Right cardiac atrium (tissue), 5 donors: ENCODE measurements around the gene LBX2. TPM values are rescaled to one million over a fixed set of nuclear protein-coding genes. Genes with fewer than 3 reads are reported as not detected.
A peak's percentile ranks its signal among the peaks of the same experiment; 100 is the strongest.

Source experiments
- ATAC-seq, 2 donors: fragments of 200-7000 bp; cut with Tn5 transposase; one replicate each; pipeline versions ENCODE4 v1.8.0 to v1.9.1; 2020; ENCODE audit warnings: moderate library complexity in 2 of 2, mild to moderate bottlenecking in 1 of 2
- DNase-seq, 3 donors: peaks; one replicate each; pipeline ENCODE4 v3.0.0-alpha.2; 2020
- H3K27ac ChIP-seq: one replicate; pipeline ENCODE4 v1.5.1; 2013; ENCODE audit warnings: mild to moderate bottlenecking, low read length, control low read depth, moderate library complexity
- H3K27me3 ChIP-seq: one replicate; pipeline ENCODE4 v1.6.1; 2013; ENCODE audit not compliant: control insufficient read depth, insufficient read depth
- H3K4me1 ChIP-seq: one replicate; pipeline ENCODE4 v1.6.1; 2013; ENCODE audit warnings: low read length; ENCODE audit not compliant: control insufficient read depth, insufficient read depth
- H3K4me3 ChIP-seq: one replicate; pipeline ENCODE4 v1.5.1; 2013; ENCODE audit warnings: low read length, control low read depth
- H3K9me3 ChIP-seq: one replicate; pipeline ENCODE4 v1.6.1; 2013; ENCODE audit warnings: low read length; ENCODE audit not compliant: control insufficient read depth
- WGBS: extraction: QIAGEN DNeasy Blood & Tissue Kit; methylation state at CpG from one replicate; pipeline ENCODE4 v1.1.7; 2013; 5-methylcytosine and 5-hydroxymethylcytosine counted together
- intact Hi-C, 4 donors: fragments of 100-400 bp; cut with DNase I; formaldehyde crosslinking; loops; one replicate each; pipeline versions ENCODE4 v1.11.0 to v1.14.0; 2022 to 2023
- polyA plus RNA-seq: library from polyadenylated mRNA; stranded (reverse); fragments of 200-250 nt; gene quantifications from one replicate; pipeline ENCODE4 v1.2.3, GENCODE V29; 2013
- total RNA-seq, 4 donors: library from RNA; stranded (reverse); fragmentation: NEBNext Ultra II Directional; extraction: Animal tissue kit (Norgen Biotek cat#: 25700); gene quantifications; one replicate each; pipeline ENCODE4 v1.2.1, GENCODE V29; 2021
- donor health status: healthy with polysubstance abuse.
- donor health status: DM: no; HTN: yes; CAD: no.
- donor health status: DM: no; HTN: no; CAD: no.
- donor health status: DM: no; HTN: yes; CAD: no; lungs with severe emphysema.
- donor health status: DM: yes; HTN: yes; CAD: no.

Gene LBX2
- total and polyA plus RNA-seq, 5 donors: 0.51 to 1.2 (median 0.78) TPM

GRCh38 chr2:74525717-74526648, 26.6 kb upstream of the LBX2 start, which contains the start of gene DQX1:
Gene DQX1 (minus strand): TSS chr2:74526231. CDS start chr2:74525729, 502 bp downstream.
- Histone ChIP-seq H3K4me3 (no peak within 1 kb of the TSS), H3K9me3 (no peaks in the 10 kb centered on the region), H3K4me1 (no peaks in the 10 kb centered on the region), H3K27me3 (no peaks in the 10 kb centered on the region), H3K27ac (no peak within 1 kb of the TSS)
- DNase-seq (no peak), ATAC-seq (no peak)
- intact Hi-C loops: no loop called here
- WGBS: 89% methylated on average over 11 of the region's 11 CpGs

GRCh38 chr2:74524955-74525716, 25.7 kb upstream of the LBX2 start:
- no peak for ATAC-seq
- Histone ChIP-seq H3K27ac (no peak overlapping the region), H3K4me3 (no peak overlapping the region), H3K4me1 (no peaks in the 10 kb centered on the region), H3K27me3 (no peaks in the 10 kb centered on the region), H3K9me3 (no peaks in the 10 kb centered on the region)
- DNase-seq: no peak
- intact Hi-C loops: no loop called here
- 88% methylated on average over 10 of the region's 10 CpGs for WGBS

GRCh38 chr2:74524005-74524404, 24.6 kb upstream of the LBX2 start:
- ATAC-seq: no peak

GRCh38 chr2:74522516-74522915, 23.1 kb upstream of the LBX2 start:
- no peak overlapping the region for H3K27ac ChIP-seq
- ATAC-seq: no peak
- no peaks in the 10 kb centered on the region for H3K27me3 ChIP-seq
- H3K4me3 ChIP-seq: no peak overlapping the region
- H3K4me1 ChIP-seq: no peaks in the 10 kb centered on the region
- intact Hi-C loops: no loop called here
- DNase-seq: no peak
- 72% methylated on average over 3 of the region's 3 CpGs for WGBS
- no peaks in the 10 kb centered on the region for H3K9me3 ChIP-seq

More at GRCh38 chr2:74524005-74524404, 24.6 kb upstream of the LBX2 start:
- WGBS: 86% methylated on average over 9 of the region's 9 CpGs
- intact Hi-C loops: no loop called here
- H3K9me3 ChIP-seq: no peaks in the 10 kb centered on the region
- no peak overlapping the region for H3K27ac ChIP-seq
- no peak for DNase-seq
- no peaks in the 10 kb centered on the region for H3K27me3 ChIP-seq
- H3K4me3 ChIP-seq: no peak overlapping the region
- H3K4me1 ChIP-seq: no peaks in the 10 kb centered on the region

- ATAC-seq (no peak), DNase-seq (no peak)
- no peak overlapping the region for H3K27ac ChIP-seq
- H3K4me1 ChIP-seq: peaks cover 2% of the 10 kb centered on the region
- H3K4me3 ChIP-seq: no peak overlapping the region
- WGBS: 65% methylated on average over 13 of the region's 13 CpGs
- intact Hi-C loops: no loop called here
- no peaks in the 10 kb centered on the region for H3K27me3 ChIP-seq
- no peaks in the 10 kb centered on the region for H3K9me3 ChIP-seq
Observed at GRCh38 chr2:74516650-74517049, 17.2 kb upstream of the LBX2 start.

GRCh38 chr2:74515981-74516633, 16.7 kb upstream of the LBX2 start:
- Histone ChIP-seq H3K27ac (no peak overlapping the region), H3K4me1 (peaks cover 2% of the 10 kb centered on the region), H3K27me3 (no peaks in the 10 kb centered on the region), H3K4me3 (peak overlapping the region; percentile 12), H3K9me3 (no peaks in the 10 kb centered on the region)
- peak; percentile 69 to 89 (median 86) for DNase-seq
- 2% methylated on average over 72 of the region's 72 CpGs for WGBS
- intact Hi-C loops: no loop called here
- ATAC-seq: peak; percentile 80 to 84

GRCh38 chr2:74515271-74515980, 16.0 kb upstream of the LBX2 start:
- H3K4me3 ChIP-seq: peak overlapping the region; percentile 12
- peak in 1 of 3 donors; percentile 25 for DNase-seq
- intact Hi-C loops: no loop called here
- H3K27ac ChIP-seq: no peak overlapping the region
- no peaks in the 10 kb centered on the region for H3K27me3 ChIP-seq
- peaks cover 2% of the 10 kb centered on the region for H3K4me1 ChIP-seq
- peak in 1 of 2 donors; percentile 15 for ATAC-seq
- H3K9me3 ChIP-seq: no peaks in the 10 kb centered on the region
- WGBS: 5% methylated on average over 60 of the region's 60 CpGs

- no peak within 1 kb of the TSS for H3K4me3 ChIP-seq
- no peaks in the 10 kb centered on the region for H3K27me3 ChIP-seq
- DNase-seq (peak in 1 of 3 donors; percentile 44), ATAC-seq (no peak)
- 4% methylated on average over 82 of the region's 82 CpGs for WGBS
- peaks cover 2% of the 10 kb centered on the region for H3K4me1 ChIP-seq
- no peaks in the 10 kb centered on the region for H3K9me3 ChIP-seq
- intact Hi-C loops: no loop called here
- no peak within 1 kb of the TSS for H3K27ac ChIP-seq
Observed at GRCh38 chr2:74514368-74515270, 15.2 kb upstream of the LBX2 start, which contains the start of gene TLX2. Gene TLX2 (plus strand): TSS chr2:74514450. CDS start chr2:74514807, 357 bp downstream.

- 5% methylated on average over 52 of the region's 52 CpGs for WGBS
- H3K4me3 ChIP-seq: no peak overlapping the region
- peaks cover 2% of the 10 kb centered on the region for H3K4me1 ChIP-seq
- no peak overlapping the region for H3K27ac ChIP-seq
- intact Hi-C loops: no loop called here
- no peak for ATAC-seq
- no peaks in the 10 kb centered on the region for H3K27me3 ChIP-seq
- DNase-seq: peak in 1 of 3 donors; percentile 36
- no peaks in the 10 kb centered on the region for H3K9me3 ChIP-seq
Observed at GRCh38 chr2:74513605-74514367, 14.4 kb upstream of the LBX2 start.
